ENCODE results near the gene MMP23B. TPM values are rescaled to one million over a fixed set of nuclear protein-coding genes. Genes with fewer than 3 reads are reported as not detected.

The MMP23B gene
- total and polyA plus RNA-seq, 2 donors from 2014 or later, result 4.0 to 7.1 TPM

DNA sequence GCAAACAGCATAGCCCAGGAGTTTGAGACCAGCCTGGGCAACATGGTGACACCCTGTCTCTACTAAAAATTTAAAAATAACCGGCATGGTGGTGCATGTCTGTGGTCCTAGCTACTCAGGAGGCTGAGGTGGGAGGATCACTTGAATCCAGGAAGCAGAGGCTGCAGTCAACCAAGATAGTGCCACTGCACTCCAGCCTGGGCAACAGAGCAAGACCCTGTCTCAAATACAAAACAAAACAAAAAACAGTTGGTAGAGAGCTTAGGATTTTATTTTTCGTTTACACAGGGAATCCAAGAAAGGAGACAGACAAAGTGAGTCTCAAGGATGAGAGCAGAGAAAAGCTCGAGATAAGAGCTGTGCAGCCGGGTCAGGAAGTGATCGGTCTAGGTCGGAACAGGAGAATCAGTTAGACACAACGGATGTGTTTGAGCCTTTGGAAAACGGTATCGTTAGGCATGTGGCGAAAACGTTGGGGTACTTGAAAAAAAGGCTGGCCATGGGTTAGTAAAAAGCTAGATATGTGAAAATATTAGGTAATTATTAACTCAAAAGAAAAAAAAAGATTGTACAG lies 18.4 kb upstream of the MMP23B start:
- TF ChIP-seq, protein P1, sequence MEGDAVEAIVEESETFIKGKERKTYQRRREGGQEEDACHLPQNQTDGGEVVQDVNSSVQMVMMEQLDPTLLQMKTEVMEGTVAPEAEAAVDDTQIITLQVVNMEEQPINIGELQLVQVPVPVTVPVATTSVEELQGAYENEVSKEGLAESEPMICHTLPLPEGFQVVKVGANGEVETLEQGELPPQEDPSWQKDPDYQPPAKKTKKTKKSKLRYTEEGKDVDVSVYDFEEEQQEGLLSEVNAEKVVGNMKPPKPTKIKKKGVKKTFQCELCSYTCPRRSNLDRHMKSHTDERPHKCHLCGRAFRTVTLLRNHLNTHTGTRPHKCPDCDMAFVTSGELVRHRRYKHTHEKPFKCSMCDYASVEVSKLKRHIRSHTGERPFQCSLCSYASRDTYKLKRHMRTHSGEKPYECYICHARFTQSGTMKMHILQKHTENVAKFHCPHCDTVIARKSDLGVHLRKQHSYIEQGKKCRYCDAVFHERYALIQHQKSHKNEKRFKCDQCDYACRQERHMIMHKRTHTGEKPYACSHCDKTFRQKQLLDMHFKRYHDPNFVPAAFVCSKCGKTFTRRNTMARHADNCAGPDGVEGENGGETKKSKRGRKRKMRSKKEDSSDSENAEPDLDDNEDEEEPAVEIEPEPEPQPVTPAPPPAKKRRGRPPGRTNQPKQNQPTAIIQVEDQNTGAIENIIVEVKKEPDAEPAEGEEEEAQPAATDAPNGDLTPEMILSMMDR (IDR thresholded peaks at IDR 0.05; ENCODE audit: borderline replicate concordance, extremely low read depth, insufficient read depth), result no peak
- H3K27me3 ChIP-seq (ENCODE audit: control insufficient read depth, insufficient read depth, low read length), result no peaks in the 10 kb centered on the region
- no peaks in the 10 kb centered on the region for H3K9me3 ChIP-seq (ENCODE audit: control insufficient read depth in 2 of 3, insufficient read depth in 1 of 3, low read length in 3 of 3)
- H3K4me3 ChIP-seq (ENCODE audit: low read length in 3 of 3), result peak overlapping the region in 2 of 3 donors; percentile 74 to 85
- H3K27ac ChIP-seq (ENCODE audit: low read depth in 2 of 2, low read length in 2 of 2), result no peak overlapping the region
- FAIRE-seq (no peak), DNase-seq (peak in 1 of 5 donors; percentile 30)
- intact Hi-C loops (cut with DNase I), result no loop called here
- peak overlapping the region in 1 of 3 donors; percentile 77 for H3K9ac ChIP-seq (ENCODE audit: low read length in 3 of 3)
- H3K4me1 ChIP-seq (ENCODE audit: control insufficient read depth in 2 of 3, insufficient read depth in 2 of 3, low read depth in 1 of 3, low read length in 3 of 3), result peaks cover 0 to 25% (median 10%) of the 10 kb centered on the region in 3 donors
- H3K36me3 ChIP-seq (ENCODE audit: control insufficient read depth in 2 of 3, insufficient read depth in 3 of 3, low read length in 3 of 3), result peaks cover 0 to 6% (median 0%) of the 10 kb centered on the region in 3 donors

DNA sequence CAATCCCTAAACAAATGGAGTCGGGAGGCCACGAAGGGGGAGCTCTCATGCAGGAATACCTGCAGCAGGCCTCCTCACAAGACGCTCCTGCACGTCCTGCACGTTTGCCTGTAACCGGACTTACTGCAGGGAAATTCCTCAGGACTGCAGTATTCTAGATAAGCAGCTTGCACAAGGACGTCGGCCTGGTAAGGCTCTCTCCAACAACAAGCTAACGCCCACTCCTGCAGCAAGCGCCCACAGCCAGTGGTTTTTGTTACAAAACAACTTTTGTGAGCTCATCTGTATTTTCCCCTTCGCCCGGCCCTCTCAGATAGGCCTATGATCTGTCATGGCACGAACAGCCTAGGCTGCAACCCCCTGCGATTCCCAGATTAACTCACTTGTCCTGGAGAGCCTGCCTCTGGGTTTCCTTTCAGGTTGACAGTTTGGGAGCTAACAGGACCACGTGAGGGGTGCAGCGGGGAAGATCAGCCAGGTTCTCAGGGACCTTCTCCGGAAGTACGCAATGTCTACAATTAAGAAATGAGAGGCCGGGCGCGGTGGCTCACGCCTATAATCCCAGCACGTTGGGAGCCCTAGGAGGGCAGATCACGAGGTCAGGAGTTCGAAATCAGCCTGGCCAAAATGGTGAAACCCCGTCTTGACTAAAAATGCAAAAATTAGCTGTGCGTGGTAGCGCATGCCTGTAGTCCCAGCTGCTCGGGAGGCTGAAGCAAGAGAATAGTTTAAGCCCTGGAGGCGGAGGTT lies 17.6 kb upstream of the MMP23B start:
- H3K27ac ChIP-seq (ENCODE audit: low read depth in 2 of 2, low read length in 2 of 2), result no peak overlapping the region
- peak overlapping the region; percentile 74 to 85 (median 85) for H3K4me3 ChIP-seq (ENCODE audit: low read length in 3 of 3)
- peaks cover 0 to 25% (median 10%) of the 10 kb centered on the region in 3 donors for H3K4me1 ChIP-seq (ENCODE audit: control insufficient read depth in 2 of 3, insufficient read depth in 2 of 3, low read depth in 1 of 3, low read length in 3 of 3)
- FAIRE-seq (no peak), DNase-seq (peak; percentile 61 to 72 (median 68))
- peaks cover 0 to 6% (median 0%) of the 10 kb centered on the region in 3 donors for H3K36me3 ChIP-seq (ENCODE audit: control insufficient read depth in 2 of 3, insufficient read depth in 3 of 3, low read length in 3 of 3)
- no peaks in the 10 kb centered on the region for H3K27me3 ChIP-seq (ENCODE audit: control insufficient read depth, insufficient read depth, low read length)
- intact Hi-C loops (cut with DNase I), result no loop called here
- H3K9ac ChIP-seq (ENCODE audit: low read length in 3 of 3), result peak overlapping the region in 2 of 3 donors; percentile 26 to 77
- H3K9me3 ChIP-seq (ENCODE audit: control insufficient read depth in 2 of 3, insufficient read depth in 1 of 3, low read length in 3 of 3), result no peaks in the 10 kb centered on the region
- TF ChIP-seq, protein P1 (IDR thresholded peaks at IDR 0.05; ENCODE audit: borderline replicate concordance, extremely low read depth, insufficient read depth), result no peak

DNA sequence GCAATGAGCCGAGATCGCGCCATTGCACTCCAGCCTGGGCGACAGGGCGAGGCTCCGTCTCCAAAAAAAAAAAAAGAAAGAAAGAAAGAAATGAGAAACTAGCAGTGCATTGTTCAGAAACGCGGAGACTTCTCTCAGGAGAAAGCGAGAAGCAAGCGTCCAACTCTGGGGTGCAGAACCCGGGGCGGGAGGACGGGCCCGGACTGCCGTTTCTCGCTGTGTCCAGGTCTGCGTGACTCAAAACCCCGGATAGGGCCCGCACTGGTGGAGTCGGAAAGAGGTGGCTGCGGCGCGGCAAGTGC lies 17.1 kb upstream of the MMP23B start:
- H3K4me1 ChIP-seq (ENCODE audit: control insufficient read depth in 2 of 3, insufficient read depth in 2 of 3, low read depth in 1 of 3, low read length in 3 of 3), result peaks cover 0 to 25% (median 10%) of the 10 kb centered on the region in 3 donors
- intact Hi-C loops (cut with DNase I), result no loop called here
- no peaks in the 10 kb centered on the region for H3K9me3 ChIP-seq (ENCODE audit: control insufficient read depth in 2 of 3, insufficient read depth in 1 of 3, low read length in 3 of 3)
- FAIRE-seq (no peak), DNase-seq (no peak)
- peak overlapping the region; percentile 74 to 85 (median 85) for H3K4me3 ChIP-seq (ENCODE audit: low read length in 3 of 3)
- TF ChIP-seq, protein P1 (IDR thresholded peaks at IDR 0.05; ENCODE audit: borderline replicate concordance, extremely low read depth, insufficient read depth), result no peak
- H3K9ac ChIP-seq (ENCODE audit: low read length in 3 of 3), result peak overlapping the region in 2 of 3 donors; percentile 26 to 77
- peaks cover 0 to 6% (median 0%) of the 10 kb centered on the region in 3 donors for H3K36me3 ChIP-seq (ENCODE audit: control insufficient read depth in 2 of 3, insufficient read depth in 3 of 3, low read length in 3 of 3)
- H3K27me3 ChIP-seq (ENCODE audit: control insufficient read depth, insufficient read depth, low read length), result no peaks in the 10 kb centered on the region
- H3K27ac ChIP-seq (ENCODE audit: low read depth in 2 of 2, low read length in 2 of 2), result peak overlapping the region in 1 of 2 donors; percentile 100

Data from kidney (tissue), 14 donors.